Measurements from ENCODE around the gene TIMM13.

TIMM13 gene

GRCh38 chr19:2454199-2454961, 27.0 kb upstream of the TIMM13 start:
- no peak overlapping the region for H3K4me3 ChIP-seq (ENCODE audit: control insufficient read depth, low read depth, low read length)
- no peak for DNase-seq (ENCODE audit: low read depth)
- TF ChIP-seq CTCF (IDR thresholded peaks at IDR 0.05; ENCODE audit: control insufficient read depth, insufficient read depth, low read depth, low read length, missing control alignments), result no peak

GRCh38 chr19:2453431-2454025, 26.1 kb upstream of the TIMM13 start:
- no peak overlapping the region for H3K4me3 ChIP-seq (ENCODE audit: control insufficient read depth, low read depth, low read length)
- TF ChIP-seq CTCF (IDR thresholded peaks at IDR 0.05; ENCODE audit: control insufficient read depth, insufficient read depth, low read depth, low read length, missing control alignments), result no peak
- no peak for DNase-seq (ENCODE audit: low read depth)

- no peak for DNase-seq (ENCODE audit: low read depth)
- no peak overlapping the region for H3K4me3 ChIP-seq (ENCODE audit: control insufficient read depth, low read depth, low read length)
- no peak for TF ChIP-seq CTCF (IDR thresholded peaks at IDR 0.05; ENCODE audit: control insufficient read depth, insufficient read depth, low read depth, low read length, missing control alignments)
These were observed 24.4 kb upstream of the TIMM13 start for GRCh38 chr19:2451741-2452140.

- no peak for TF ChIP-seq CTCF (IDR thresholded peaks at IDR 0.05; ENCODE audit: control insufficient read depth, insufficient read depth, low read depth, low read length, missing control alignments)
- H3K4me3 ChIP-seq (ENCODE audit: control insufficient read depth, low read depth, low read length), result no peak overlapping the region
- no peak for DNase-seq (ENCODE audit: low read depth)
These were observed 23.8 kb upstream of the TIMM13 start for GRCh38 chr19:2451138-2451537.

GRCh38 chr19:2449019-2449418, 21.6 kb upstream of the TIMM13 start:
- no peak for TF ChIP-seq CTCF (IDR thresholded peaks at IDR 0.05; ENCODE audit: control insufficient read depth, insufficient read depth, low read depth, low read length, missing control alignments)
- H3K4me3 ChIP-seq (ENCODE audit: control insufficient read depth, low read depth, low read length), result no peak overlapping the region
- DNase-seq (ENCODE audit: low read depth), result no peak

GRCh38 chr19:2446381-2446780, 19.0 kb upstream of the TIMM13 start:
- no peak for DNase-seq (ENCODE audit: low read depth)
- H3K4me3 ChIP-seq (ENCODE audit: control insufficient read depth, low read depth, low read length), result no peak overlapping the region
- TF ChIP-seq CTCF (IDR thresholded peaks at IDR 0.05; ENCODE audit: control insufficient read depth, insufficient read depth, low read depth, low read length, missing control alignments), result no peak
